Stimulated activated CD8-positive, alpha-beta memory T cell treated with anti-CD3 and anti-CD28 coated beads, Interleukin-4, amount 100 ng/mL, for 48 hours (primary cell): ENCODE results near the gene CREB5.

ENCODE experiments used
- DNase-seq: peaks from one replicate; pipeline ENCODE4 v3.0.0-alpha.2; 2020

Gene CREB5

GRCh38 chr7:28836716-28837115, 424.4 kb downstream of the CREB5 start:
- DNase-seq = no peak

- no peak for DNase-seq
Observed at GRCh38 chr7:28837216-28837615, 424.9 kb downstream of the CREB5 start.

GRCh38 chr7:28840592-28840995, 428.3 kb downstream of the CREB5 start:
- DNase-seq = no peak

- DNase-seq = no peak
Observed at GRCh38 chr7:28841766-28842165, 429.4 kb downstream of the CREB5 start.

GRCh38 chr7:28842769-28843295, 430.5 kb downstream of the CREB5 start:
- no peak for DNase-seq

GRCh38 chr7:28845106-28845505, 432.8 kb downstream of the CREB5 start:
- DNase-seq = no peak

GRCh38 chr7:28847176-28847575, 434.9 kb downstream of the CREB5 start:
- DNase-seq = no peak

GRCh38 chr7:28847681-28848080, 435.4 kb downstream of the CREB5 start:
- DNase-seq = no peak

GRCh38 chr7:28848906-28849305, 436.6 kb downstream of the CREB5 start:
- no peak for DNase-seq

- no peak for DNase-seq
Observed at GRCh38 chr7:28850699-28851098, 438.4 kb downstream of the CREB5 start.

GRCh38 chr7:28853150-28853549, 440.8 kb downstream of the CREB5 start:
- DNase-seq = no peak

GRCh38 chr7:28853834-28854749, 441.8 kb downstream of the CREB5 start:
- peak; percentile 81 for DNase-seq

- DNase-seq = no peak
Observed at GRCh38 chr7:28854750-28855074, 442.4 kb downstream of the CREB5 start.

- DNase-seq = no peak
Observed at GRCh38 chr7:28855538-28856217, 443.4 kb downstream of the CREB5 start.

GRCh38 chr7:28856656-28857055, 444.3 kb downstream of the CREB5 start:
- DNase-seq = no peak

- no peak for DNase-seq
Observed at GRCh38 chr7:28858206-28858605, 445.9 kb downstream of the CREB5 start.

- DNase-seq = no peak
Observed at GRCh38 chr7:28858895-28859294, 446.6 kb downstream of the CREB5 start.

GRCh38 chr7:28861825-28862224, 449.5 kb downstream of the CREB5 start:
- DNase-seq = no peak

- no peak for DNase-seq
Observed at GRCh38 chr7:28862595-28863272, 450.4 kb downstream of the CREB5 start.

GRCh38 chr7:28865601-28866144, 453.4 kb downstream of the CREB5 start:
- no peak for DNase-seq

GRCh38 chr7:28868712-28869111, 456.4 kb downstream of the CREB5 start:
- no peak for DNase-seq

GRCh38 chr7:28871077-28871476, 458.8 kb downstream of the CREB5 start:
- DNase-seq = no peak

GRCh38 chr7:28871631-28872030, 459.3 kb downstream of the CREB5 start:
- no peak for DNase-seq
